BLaER1 (cell line): ENCODE data around the gene ADGRL4.
"Not testable (repeated sequence)": the region's sequence is repeated elsewhere in the genome, so short reads cannot be mapped to it uniquely, and the experiment has no call there.

Experiments
- H3K27ac ChIP-seq: shearing (Covaris generic); formaldehyde crosslinking; 2 replicates; pipeline ENCODE4 v1.8.1; 2022
- H3K27me3 ChIP-seq: shearing (Covaris generic); formaldehyde crosslinking; 2 replicates; pipeline ENCODE4 v1.8.1; 2022
- H3K36me3 ChIP-seq: shearing (Covaris generic); formaldehyde crosslinking; 2 replicates; pipeline ENCODE4 v1.8.1; 2022
- H3K4me1 ChIP-seq: shearing (Covaris generic); formaldehyde crosslinking; 2 replicates; pipeline ENCODE4 v1.8.1; 2022
- H3K4me2 ChIP-seq: shearing (Covaris generic); formaldehyde crosslinking; 2 replicates; pipeline ENCODE4 v1.8.1; 2022
- H3K4me3 ChIP-seq: shearing (Covaris generic); formaldehyde crosslinking; 2 replicates; pipeline ENCODE4 v1.8.1; 2022
- H3K9ac ChIP-seq: shearing (Covaris generic); formaldehyde crosslinking; 2 replicates; pipeline ENCODE4 v1.8.1; 2022
- H3K9me3 ChIP-seq: shearing (Covaris generic); formaldehyde crosslinking; 2 replicates; pipeline ENCODE4 v1.8.1; 2022
- H4K20me1 ChIP-seq: shearing (Covaris generic); formaldehyde crosslinking; 2 replicates; pipeline ENCODE4 v1.8.1; 2022
- Cebpa-rat ChIP-seq: shearing (Covaris generic); IDR thresholded peaks from 2 replicates; pipeline ENCODE4 v1.8.1; 2022

Gene ADGRL4

GRCh38 chr1:79012500-79012899, 6.0 kb upstream of the ADGRL4 start:
- H3K27ac ChIP-seq, result no peak overlapping the region
- no peaks in the 10 kb centered on the region for H3K36me3 ChIP-seq
- TF ChIP-seq Cebpa-rat, result no peak
- no peaks in the 10 kb centered on the region for H3K9me3 ChIP-seq
- H4K20me1 ChIP-seq, result no peaks in the 10 kb centered on the region
- no peak overlapping the region for H3K9ac ChIP-seq
- no peaks in the 10 kb centered on the region for H3K27me3 ChIP-seq
- no peaks in the 10 kb centered on the region for H3K4me1 ChIP-seq
- no peak overlapping the region for H3K4me2 ChIP-seq
- no peak overlapping the region for H3K4me3 ChIP-seq

- Histone ChIP-seq H3K9ac (no peak overlapping the region), H4K20me1 (no peaks in the 10 kb centered on the region), H3K36me3 (no peaks in the 10 kb centered on the region), H3K27ac (no peak overlapping the region), H3K4me1 (no peaks in the 10 kb centered on the region), H3K27me3 (no peaks in the 10 kb centered on the region), H3K9me3 (no peaks in the 10 kb centered on the region), H3K4me3 (no peak overlapping the region), H3K4me2 (no peak overlapping the region)
- no peak for TF ChIP-seq Cebpa-rat
Measured at GRCh38 chr1:79010589-79010988, 4.1 kb upstream of the ADGRL4 start.

- Histone ChIP-seq H3K36me3 (no peaks in the 10 kb centered on the region), H3K27ac (no peak overlapping the region), H3K4me1 (no peaks in the 10 kb centered on the region), H3K4me3 (no peak overlapping the region), H3K9me3 (no peaks in the 10 kb centered on the region), H3K27me3 (no peaks in the 10 kb centered on the region), H3K9ac (no peak overlapping the region), H3K4me2 (no peak overlapping the region), H4K20me1 (no peaks in the 10 kb centered on the region)
- TF ChIP-seq Cebpa-rat, result no peak
Measured at GRCh38 chr1:79005945-79006344, 585 bp downstream of the ADGRL4 start.

- no peak overlapping the region for H3K4me3 ChIP-seq
- H3K4me2 ChIP-seq, result no peak overlapping the region
- no peak overlapping the region for H3K9ac ChIP-seq
- H3K4me1 ChIP-seq, result no peaks in the 10 kb centered on the region
- no peaks in the 10 kb centered on the region for H3K27me3 ChIP-seq
- no peaks in the 10 kb centered on the region for H3K36me3 ChIP-seq
- TF ChIP-seq Cebpa-rat, result no peak
- no peaks in the 10 kb centered on the region for H3K9me3 ChIP-seq
- no peaks in the 10 kb centered on the region for H4K20me1 ChIP-seq
- no peak overlapping the region for H3K27ac ChIP-seq
Measured at GRCh38 chr1:79004916-79005315, 1.6 kb downstream of the ADGRL4 start.

- H3K4me1 ChIP-seq, result no peaks in the 10 kb centered on the region
- no peak overlapping the region for H3K27ac ChIP-seq
- TF ChIP-seq Cebpa-rat, result no peak
- H3K9me3 ChIP-seq, result no peaks in the 10 kb centered on the region
- H3K27me3 ChIP-seq, result no peaks in the 10 kb centered on the region
- no peak overlapping the region for H3K4me2 ChIP-seq
- H4K20me1 ChIP-seq, result no peaks in the 10 kb centered on the region
- H3K4me3 ChIP-seq, result no peak overlapping the region
- no peak overlapping the region for H3K9ac ChIP-seq
- no peaks in the 10 kb centered on the region for H3K36me3 ChIP-seq
Measured at GRCh38 chr1:78996791-78997190, 9.7 kb downstream of the ADGRL4 start.

GRCh38 chr1:78987042-78987441, 19.5 kb downstream of the ADGRL4 start:
- no peak overlapping the region for H3K4me2 ChIP-seq
- no peaks in the 10 kb centered on the region for H3K9me3 ChIP-seq
- H3K27me3 ChIP-seq, result no peaks in the 10 kb centered on the region
- H3K4me1 ChIP-seq, result 0 out of 2 replicates have a peak, but pooled peaks cover 4% of the 10 kb centered on the region
- no peak overlapping the region for H3K9ac ChIP-seq
- no peak for TF ChIP-seq Cebpa-rat
- no peaks in the 10 kb centered on the region for H3K36me3 ChIP-seq
- no peak overlapping the region for H3K4me3 ChIP-seq
- no peak overlapping the region for H3K27ac ChIP-seq
- no peaks in the 10 kb centered on the region for H4K20me1 ChIP-seq

- Histone ChIP-seq H3K9me3 (no peaks in the 10 kb centered on the region), H3K4me3 (no peak overlapping the region), H3K27ac (no peak overlapping the region), H3K27me3 (no peaks in the 10 kb centered on the region), H3K4me2 (no peak overlapping the region), H3K36me3 (no peaks in the 10 kb centered on the region), H3K9ac (no peak overlapping the region), H3K4me1 (0 out of 2 replicates have a peak, but pooled peaks cover 6% of the 10 kb centered on the region), H4K20me1 (no peaks in the 10 kb centered on the region)
- TF ChIP-seq Cebpa-rat, result no peak
Measured at GRCh38 chr1:78980511-78980910, 26.0 kb downstream of the ADGRL4 start.

- no peaks in the 10 kb centered on the region for H3K27me3 ChIP-seq
- H3K9me3 ChIP-seq, result no peaks in the 10 kb centered on the region
- H4K20me1 ChIP-seq, result no peaks in the 10 kb centered on the region
- H3K4me2 ChIP-seq, result no peak overlapping the region
- no peaks in the 10 kb centered on the region for H3K36me3 ChIP-seq
- TF ChIP-seq Cebpa-rat, result no peak
- no peak overlapping the region for H3K9ac ChIP-seq
- H3K27ac ChIP-seq, result no peak overlapping the region
- H3K4me1 ChIP-seq, result no peaks in the 10 kb centered on the region
- H3K4me3 ChIP-seq, result no peak overlapping the region
Measured at GRCh38 chr1:78972723-78973122, 33.8 kb downstream of the ADGRL4 start.

- H3K9me3 ChIP-seq, H3K4me1 ChIP-seq, H4K20me1 ChIP-seq, H3K9ac ChIP-seq, H3K36me3 ChIP-seq, H3K27ac ChIP-seq, H3K27me3 ChIP-seq, H3K4me3 ChIP-seq, H3K4me2 ChIP-seq: not testable (repeated sequence)
Measured at GRCh38 chr1:78967091-78967490, 39.4 kb downstream of the ADGRL4 start.

- no peaks in the 10 kb centered on the region for H4K20me1 ChIP-seq
- no peaks in the 10 kb centered on the region for H3K9me3 ChIP-seq
- H3K9ac ChIP-seq, result no peak overlapping the region
- no peaks in the 10 kb centered on the region for H3K36me3 ChIP-seq
- no peaks in the 10 kb centered on the region for H3K27me3 ChIP-seq
- no peaks in the 10 kb centered on the region for H3K4me1 ChIP-seq
- no peak overlapping the region for H3K27ac ChIP-seq
- H3K4me3 ChIP-seq, result no peak overlapping the region
- TF ChIP-seq Cebpa-rat, result no peak
- no peak overlapping the region for H3K4me2 ChIP-seq
Measured at GRCh38 chr1:78958711-78959110, 47.8 kb downstream of the ADGRL4 start.

GRCh38 chr1:78950826-78951225, 55.7 kb downstream of the ADGRL4 start:
- Histone ChIP-seq H3K9me3 (no peaks in the 10 kb centered on the region), H3K4me1 (no peaks in the 10 kb centered on the region), H3K27me3 (no peaks in the 10 kb centered on the region), H3K27ac (no peak overlapping the region), H3K4me3 (no peak overlapping the region), H3K36me3 (no peaks in the 10 kb centered on the region), H3K4me2 (no peak overlapping the region), H3K9ac (no peak overlapping the region), H4K20me1 (no peaks in the 10 kb centered on the region)
- TF ChIP-seq Cebpa-rat, result no peak
